ENCODE measurements around the gene PLA2G2C.
"Not testable (repeated sequence)": the region's sequence is repeated elsewhere in the genome, so short reads cannot be mapped to it uniquely, and the experiment has no call there.

Gene PLA2G2C, protein sequence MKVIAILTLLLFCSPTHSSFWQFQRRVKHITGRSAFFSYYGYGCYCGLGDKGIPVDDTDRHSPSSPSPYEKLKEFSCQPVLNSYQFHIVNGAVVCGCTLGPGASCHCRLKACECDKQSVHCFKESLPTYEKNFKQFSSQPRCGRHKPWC

DNA sequence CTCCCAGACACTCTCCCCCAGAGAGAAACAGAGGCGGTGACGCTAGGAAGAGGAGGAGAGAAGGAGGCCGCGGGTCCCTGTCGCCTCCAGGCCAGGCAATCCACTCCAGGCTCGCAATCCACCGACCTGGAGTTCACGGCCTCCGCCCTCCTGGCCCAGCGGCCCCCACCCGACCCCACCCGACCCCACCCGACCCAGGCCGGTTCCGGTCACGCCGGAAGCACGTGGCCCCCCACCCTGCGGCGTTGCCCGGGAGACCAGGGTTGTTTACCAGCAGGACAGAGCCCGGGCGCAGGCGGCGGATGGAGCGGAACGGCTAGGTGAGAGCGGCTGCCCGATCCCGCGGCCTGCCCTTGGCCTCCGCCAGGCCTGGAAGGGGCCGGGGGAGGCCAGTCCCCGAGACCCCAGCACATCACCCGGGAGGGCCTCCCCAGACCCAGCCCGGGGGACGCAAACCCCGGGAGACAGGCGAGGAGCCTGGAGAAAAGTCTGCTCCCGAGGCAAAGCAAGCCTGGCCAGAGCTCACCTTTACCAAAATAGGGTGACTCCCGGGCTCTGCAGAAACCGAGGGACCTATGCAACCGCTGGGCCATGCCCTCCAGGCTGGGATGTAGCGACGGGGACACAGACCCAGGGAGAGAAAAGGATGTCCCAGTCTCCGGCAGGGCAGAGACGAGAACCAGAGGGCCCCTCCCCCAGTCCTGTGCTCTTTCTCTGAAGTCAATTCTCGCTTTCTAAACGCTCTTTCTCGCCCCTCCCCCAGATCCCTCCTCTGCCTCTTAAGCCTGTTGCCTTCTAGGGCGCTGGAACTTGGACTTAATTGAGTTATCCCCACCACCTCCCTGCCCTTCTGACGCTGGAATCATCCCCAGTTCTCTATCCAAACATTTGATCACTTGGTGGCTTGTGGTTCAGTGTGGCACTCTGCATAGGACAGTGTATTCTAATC lies at the start of gene PLA2G2C, which contains the start of gene UBXN10:
TSS of gene PLA2G2C (minus strand) at position 685 of the 949 bp plus-strand sequence. CDS start 9,155 bp downstream, outside the sequence.
TSS of gene UBXN10 (plus strand) at position 263 of the 949 bp plus-strand sequence. CDS start 4,466 bp downstream, outside the sequence.
- peak within 1 kb of the TSS; percentile 57 to 59 for H3K9ac ChIP-seq (ENCODE audit: low read depth in 1 of 2, low read length in 2 of 2)
- no peak within 1 kb of the TSS for H3K27ac ChIP-seq (ENCODE audit: low read depth, low read length)
- no peaks in the 10 kb centered on the region for H3K27me3 ChIP-seq (ENCODE audit: control insufficient read depth in 1 of 2, insufficient read depth in 2 of 2, low read length in 2 of 2)
- H3K36me3 ChIP-seq (ENCODE audit: control insufficient read depth in 1 of 2, insufficient read depth in 2 of 2, low read length in 2 of 2): no peaks in the 10 kb centered on the region
- peak within 1 kb of the TSS; percentile 55 to 65 for H3K4me3 ChIP-seq (ENCODE audit: low read depth in 1 of 2, low read length in 2 of 2)
- H3K4me1 ChIP-seq (ENCODE audit: control insufficient read depth in 1 of 2, insufficient read depth in 2 of 2, low read length in 2 of 2): peaks cover 16 to 22% of the 10 kb centered on the region in 2 donors
- H3K9me3 ChIP-seq (ENCODE audit: control insufficient read depth in 1 of 2, low read length in 2 of 2): no peaks in the 10 kb centered on the region

GRCh38 chr1:20234788-20235535 lies 48.6 kb upstream of the PLA2G2C start:
- no peak overlapping the region for H3K4me3 ChIP-seq (ENCODE audit: low read depth in 1 of 2, low read length in 2 of 2)
- H3K36me3 ChIP-seq (ENCODE audit: control insufficient read depth in 1 of 2, insufficient read depth in 2 of 2, low read length in 2 of 2): no peaks in the 10 kb centered on the region
- H3K27ac ChIP-seq (ENCODE audit: low read depth, low read length): no peak overlapping the region
- no peak overlapping the region for H3K9ac ChIP-seq (ENCODE audit: low read depth in 1 of 2, low read length in 2 of 2)
- H3K9me3 ChIP-seq (ENCODE audit: control insufficient read depth in 1 of 2, low read length in 2 of 2): no peaks in the 10 kb centered on the region
- peaks cover 0 to 4% of the 10 kb centered on the region in 2 donors for H3K4me1 ChIP-seq (ENCODE audit: control insufficient read depth in 1 of 2, insufficient read depth in 2 of 2, low read length in 2 of 2)
- H3K27me3 ChIP-seq (ENCODE audit: control insufficient read depth in 1 of 2, insufficient read depth in 2 of 2, low read length in 2 of 2): peaks cover 7 to 11% of the 10 kb centered on the region in 2 donors

DNA sequence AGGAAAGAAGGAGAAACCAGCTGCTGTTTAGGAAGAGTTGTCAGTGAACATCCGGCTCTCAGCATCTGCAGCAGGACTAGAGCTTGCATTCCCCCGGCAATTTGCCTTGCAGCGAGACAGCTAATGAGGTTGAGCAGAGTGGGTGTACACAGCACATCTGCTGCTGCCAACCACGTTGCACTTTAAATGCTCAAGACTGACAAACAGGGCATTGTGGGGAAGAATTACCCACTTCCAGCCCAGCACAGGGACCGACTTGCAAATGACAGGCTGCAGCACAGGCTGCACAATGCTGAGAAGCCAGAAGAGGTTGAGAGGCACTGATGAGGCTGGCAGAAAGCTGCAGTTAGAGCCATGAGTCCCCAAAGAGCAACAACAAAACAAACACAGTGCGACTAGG lies 47.5 kb upstream of the PLA2G2C start:
- Histone ChIP-seq H3K27me3 (ENCODE audit: control insufficient read depth in 1 of 2, insufficient read depth in 2 of 2, low read length in 2 of 2) (peaks cover 7 to 11% of the 10 kb centered on the region in 2 donors), H3K27ac (ENCODE audit: low read depth, low read length) (no peak overlapping the region), H3K4me3 (ENCODE audit: low read depth in 1 of 2, low read length in 2 of 2) (no peak overlapping the region), H3K9ac (ENCODE audit: low read depth in 1 of 2, low read length in 2 of 2) (no peak overlapping the region), H3K9me3 (ENCODE audit: control insufficient read depth in 1 of 2, low read length in 2 of 2) (no peaks in the 10 kb centered on the region), H3K4me1 (ENCODE audit: control insufficient read depth in 1 of 2, insufficient read depth in 2 of 2, low read length in 2 of 2) (peaks cover 0 to 4% of the 10 kb centered on the region in 2 donors), H3K36me3 (ENCODE audit: control insufficient read depth in 1 of 2, insufficient read depth in 2 of 2, low read length in 2 of 2) (no peaks in the 10 kb centered on the region)

DNA sequence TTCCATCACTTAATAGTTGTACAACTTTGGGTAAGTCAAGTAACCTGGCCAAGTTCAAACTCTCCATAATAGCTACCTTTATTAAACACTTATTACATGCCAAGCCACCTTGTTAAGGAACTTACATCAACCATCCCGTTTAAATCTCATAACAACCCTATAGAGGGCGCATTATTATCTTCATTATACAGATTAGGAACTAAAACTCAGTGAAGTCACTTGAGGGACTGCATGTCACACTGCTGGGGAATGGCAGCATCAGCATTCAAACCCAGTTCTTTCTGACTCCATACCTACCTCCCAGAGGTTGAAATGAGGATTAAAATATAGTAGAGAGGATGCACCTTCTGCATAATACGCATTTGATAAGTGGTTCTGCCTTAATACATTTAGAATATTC lies 47.1 kb upstream of the PLA2G2C start:
- H3K36me3 ChIP-seq (ENCODE audit: control insufficient read depth in 1 of 2, insufficient read depth in 2 of 2, low read length in 2 of 2): no peaks in the 10 kb centered on the region
- no peak overlapping the region for H3K27ac ChIP-seq (ENCODE audit: low read depth, low read length)
- no peak overlapping the region for H3K9ac ChIP-seq (ENCODE audit: low read depth in 1 of 2, low read length in 2 of 2)
- no peak overlapping the region for H3K4me3 ChIP-seq (ENCODE audit: low read depth in 1 of 2, low read length in 2 of 2)
- H3K27me3 ChIP-seq (ENCODE audit: control insufficient read depth in 1 of 2, insufficient read depth in 2 of 2, low read length in 2 of 2): peaks cover 7 to 11% of the 10 kb centered on the region in 2 donors
- peaks cover 0 to 4% of the 10 kb centered on the region in 2 donors for H3K4me1 ChIP-seq (ENCODE audit: control insufficient read depth in 1 of 2, insufficient read depth in 2 of 2, low read length in 2 of 2)
- H3K9me3 ChIP-seq (ENCODE audit: control insufficient read depth in 1 of 2, low read length in 2 of 2): no peaks in the 10 kb centered on the region

GRCh38 chr1:20232564-20232963 lies 46.2 kb upstream of the PLA2G2C start:
- not testable (repeated sequence) for H3K4me1 ChIP-seq (ENCODE audit: control insufficient read depth in 1 of 2, insufficient read depth in 2 of 2, low read length in 2 of 2); H3K36me3 ChIP-seq (ENCODE audit: control insufficient read depth in 1 of 2, insufficient read depth in 2 of 2, low read length in 2 of 2); H3K9ac ChIP-seq (ENCODE audit: low read depth in 1 of 2, low read length in 2 of 2); H3K27ac ChIP-seq (ENCODE audit: low read depth, low read length); H3K4me3 ChIP-seq (ENCODE audit: low read depth in 1 of 2, low read length in 2 of 2); H3K9me3 ChIP-seq (ENCODE audit: control insufficient read depth in 1 of 2, low read length in 2 of 2)
- peaks cover 7 to 11% of the 10 kb centered on the region in 2 donors for H3K27me3 ChIP-seq (ENCODE audit: control insufficient read depth in 1 of 2, insufficient read depth in 2 of 2, low read length in 2 of 2)

GRCh38 chr1:20229171-20229570 lies 42.9 kb upstream of the PLA2G2C start:
- Histone ChIP-seq H3K27ac (ENCODE audit: low read depth, low read length) (no peak overlapping the region), H3K27me3 (ENCODE audit: control insufficient read depth in 1 of 2, insufficient read depth in 2 of 2, low read length in 2 of 2) (peaks cover 5 to 13% of the 10 kb centered on the region in 2 donors), H3K4me3 (ENCODE audit: low read depth in 1 of 2, low read length in 2 of 2) (no peak overlapping the region), H3K9ac (ENCODE audit: low read depth in 1 of 2, low read length in 2 of 2) (no peak overlapping the region), H3K9me3 (ENCODE audit: control insufficient read depth in 1 of 2, low read length in 2 of 2) (no peaks in the 10 kb centered on the region), H3K36me3 (ENCODE audit: control insufficient read depth in 1 of 2, insufficient read depth in 2 of 2, low read length in 2 of 2) (no peaks in the 10 kb centered on the region), H3K4me1 (ENCODE audit: control insufficient read depth in 1 of 2, insufficient read depth in 2 of 2, low read length in 2 of 2) (peaks cover 0 to 4% of the 10 kb centered on the region in 2 donors)

DNA sequence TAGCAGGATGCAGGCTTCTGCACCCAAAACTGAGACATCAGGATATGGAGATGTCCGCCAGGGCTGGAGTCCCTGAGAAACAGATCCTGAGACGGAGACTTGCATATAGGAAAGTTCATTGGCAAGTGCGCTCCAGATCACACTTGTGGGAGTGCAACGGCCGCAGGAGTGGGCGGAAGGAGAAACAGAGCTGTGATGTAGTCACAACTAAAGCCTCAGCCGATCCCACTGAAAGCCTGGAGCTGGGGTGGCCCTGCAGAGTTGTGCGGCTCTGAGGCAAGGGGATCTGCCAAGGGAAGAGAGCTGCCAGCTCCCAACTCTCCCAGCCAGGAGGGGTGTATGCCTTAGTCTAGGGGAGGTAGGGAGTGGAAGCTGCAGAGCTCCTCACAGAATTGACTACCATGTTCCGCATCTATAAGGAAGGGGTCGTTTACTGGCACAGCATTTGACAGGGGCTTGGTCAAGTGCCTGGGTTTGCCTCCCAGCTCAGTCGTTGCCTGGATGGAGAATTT lies 42.1 kb upstream of the PLA2G2C start:
- peaks cover 0 to 7% of the 10 kb centered on the region in 2 donors for H3K27me3 ChIP-seq (ENCODE audit: control insufficient read depth in 1 of 2, insufficient read depth in 2 of 2, low read length in 2 of 2)
- no peak overlapping the region for H3K9ac ChIP-seq (ENCODE audit: low read depth in 1 of 2, low read length in 2 of 2)
- no peak overlapping the region for H3K27ac ChIP-seq (ENCODE audit: low read depth, low read length)
- H3K36me3 ChIP-seq (ENCODE audit: control insufficient read depth in 1 of 2, insufficient read depth in 2 of 2, low read length in 2 of 2): no peaks in the 10 kb centered on the region
- no peaks in the 10 kb centered on the region for H3K9me3 ChIP-seq (ENCODE audit: control insufficient read depth in 1 of 2, low read length in 2 of 2)
- peaks cover 0 to 4% of the 10 kb centered on the region in 2 donors for H3K4me1 ChIP-seq (ENCODE audit: control insufficient read depth in 1 of 2, insufficient read depth in 2 of 2, low read length in 2 of 2)
- H3K4me3 ChIP-seq (ENCODE audit: low read depth in 1 of 2, low read length in 2 of 2): no peak overlapping the region

DNA sequence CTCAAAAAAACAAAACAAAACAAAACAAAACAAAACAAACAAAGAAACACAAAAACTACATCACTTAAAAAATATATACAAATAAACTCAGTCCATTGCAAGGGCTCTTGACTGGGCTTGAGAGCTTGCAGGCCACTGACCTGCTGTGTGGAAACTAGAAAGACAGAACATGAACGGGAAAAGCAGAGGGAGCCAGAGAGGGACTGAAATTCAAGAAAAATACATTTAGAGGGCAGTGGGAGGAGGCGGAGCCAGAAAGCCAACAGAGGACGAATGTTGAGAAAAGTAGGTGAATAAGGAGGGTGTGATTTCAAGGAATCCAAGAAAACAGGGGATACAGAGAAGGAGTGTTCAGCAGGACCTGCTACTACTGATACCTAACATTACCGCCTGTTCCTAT lies 41.4 kb upstream of the PLA2G2C start:
- peaks cover 0 to 7% of the 10 kb centered on the region in 2 donors for H3K27me3 ChIP-seq (ENCODE audit: control insufficient read depth in 1 of 2, insufficient read depth in 2 of 2, low read length in 2 of 2)
- no peak overlapping the region for H3K27ac ChIP-seq (ENCODE audit: low read depth, low read length)
- H3K4me3 ChIP-seq (ENCODE audit: low read depth in 1 of 2, low read length in 2 of 2): no peak overlapping the region
- no peaks in the 10 kb centered on the region for H3K36me3 ChIP-seq (ENCODE audit: control insufficient read depth in 1 of 2, insufficient read depth in 2 of 2, low read length in 2 of 2)
- H3K9ac ChIP-seq (ENCODE audit: low read depth in 1 of 2, low read length in 2 of 2): no peak overlapping the region
- H3K4me1 ChIP-seq (ENCODE audit: control insufficient read depth in 1 of 2, insufficient read depth in 2 of 2, low read length in 2 of 2): no peaks in the 10 kb centered on the region
- H3K9me3 ChIP-seq (ENCODE audit: control insufficient read depth in 1 of 2, low read length in 2 of 2): no peaks in the 10 kb centered on the region

GRCh38 chr1:20224546-20224945 lies 38.2 kb upstream of the PLA2G2C start:
- Histone ChIP-seq H3K4me3 (ENCODE audit: low read depth in 1 of 2, low read length in 2 of 2) (no peak overlapping the region), H3K27ac (ENCODE audit: low read depth, low read length) (no peak overlapping the region), H3K27me3 (ENCODE audit: control insufficient read depth in 1 of 2, insufficient read depth in 2 of 2, low read length in 2 of 2) (peaks cover 0 to 10% of the 10 kb centered on the region in 2 donors), H3K9me3 (ENCODE audit: control insufficient read depth in 1 of 2, low read length in 2 of 2) (no peaks in the 10 kb centered on the region), H3K9ac (ENCODE audit: low read depth in 1 of 2, low read length in 2 of 2) (no peak overlapping the region), H3K4me1 (ENCODE audit: control insufficient read depth in 1 of 2, insufficient read depth in 2 of 2, low read length in 2 of 2) (no peaks in the 10 kb centered on the region), H3K36me3 (ENCODE audit: control insufficient read depth in 1 of 2, insufficient read depth in 2 of 2, low read length in 2 of 2) (no peaks in the 10 kb centered on the region)
